Caco-2 (cell line): ENCODE results near the gene CYB561. TPM values are rescaled to one million over a fixed set of nuclear protein-coding genes. Genes with fewer than 3 reads are reported as not detected.
A peak's percentile ranks its signal among the peaks of the same experiment; 100 is the strongest.

Experiments
- BruUV-seq: library from RNA; stranded (reverse); fragments of 400-500 nt; replicated peaks from 2 replicates; lab custom pipeline; 2021; lab: Mats Ljungman, UMichigan
- CTCF ChIA-PET: fragments of 300-600 bp; sonication (Branson Sonifier 250); formaldehyde crosslinking; loops from one replicate; lab custom pipeline; 2022; ENCODE audit warnings: antibody characterized with exemption; lab: Charles Lee
- POLR2A ChIA-PET: fragments of 300-600 bp; sonication (Branson Sonifier 250); formaldehyde crosslinking; loops from one replicate; lab custom pipeline; 2022; ENCODE audit warnings: antibody characterized with exemption; lab: Charles Lee
- DNase-seq, 2 experiments: peaks; one replicate each; pipeline versions ENCODE4 v3.0.0 to v3.0.0-alpha.2; 2020 to 2022
- H3K27me3 ChIP-seq: replicated peaks from 2 replicates; pipeline ENCODE4 v1.6.0; 2011; ENCODE audit warnings: low read length; ENCODE audit not compliant: control insufficient read depth, insufficient read depth
- H3K36me3 ChIP-seq: 2 replicates; pipeline ENCODE4 v1.5.1; 2011; ENCODE audit warnings: low read length; ENCODE audit not compliant: control insufficient read depth, insufficient read depth
- H3K4me1 ChIP-seq: fragments of 250-450 bp; sonication (Bioruptor Pico); 2 replicates; pipeline ENCODE4 v1.5.1; 2020; ENCODE audit warnings: mild to moderate bottlenecking
- H3K4me3 ChIP-seq: 2 replicates; pipeline ENCODE4 v1.5.1; 2011; ENCODE audit warnings: low read depth, mild to moderate bottlenecking, control low read depth, low read length
- H3K9me3 ChIP-seq: fragments of 250-450 bp; sonication (Bioruptor Pico); 2 replicates; pipeline ENCODE4 v1.5.1; 2020; ENCODE audit warnings: mild to moderate bottlenecking, moderate library complexity
- H3K27ac Mint-ChIP-seq: one replicate; pipeline ENCODE4 v1.8.0; 2022; ENCODE audit warnings: mixed read lengths; ENCODE audit not compliant: unreplicated experiment
- H3K27me3 Mint-ChIP-seq: one replicate; pipeline ENCODE4 v1.8.0; 2022; ENCODE audit warnings: mixed read lengths; ENCODE audit not compliant: insufficient read depth, unreplicated experiment
- H3K36me3 Mint-ChIP-seq: one replicate; pipeline ENCODE4 v1.8.0; 2022; ENCODE audit warnings: mild to moderate bottlenecking, mixed read lengths; ENCODE audit not compliant: insufficient read depth, unreplicated experiment
- H3K4me1 Mint-ChIP-seq: one replicate; pipeline ENCODE4 v1.8.0; 2022; ENCODE audit warnings: low read depth, mixed read lengths; ENCODE audit not compliant: unreplicated experiment
- H3K4me3 Mint-ChIP-seq: one replicate; pipeline ENCODE4 v1.8.0; 2022; ENCODE audit warnings: mild to moderate bottlenecking, moderate library complexity, mixed read lengths; ENCODE audit not compliant: unreplicated experiment
- H3K9me3 Mint-ChIP-seq: one replicate; pipeline ENCODE4 v1.8.0; 2022; ENCODE audit warnings: mixed read lengths; ENCODE audit not compliant: unreplicated experiment
- intact Hi-C: fragments of 100-400 bp; cut with micrococcal nuclease; formaldehyde crosslinking; loops from one replicate; pipeline ENCODE4 v1.10.0; 2022; ENCODE audit not compliant: unreplicated experiment
- total RNA-seq: library from RNA; stranded (reverse); gene quantifications from 2 replicates; pipeline ENCODE4 v1.2.3, GENCODE V29; 2022
- TF ChIP-seq, protein P1 (sequence below), 2 experiments: fragments of 200-600 bp in 1 of 2; IDR thresholded peaks; 1 replicate in 1 of 2; 2 replicates in 1 of 2; pipeline versions ENCODE4 v1.5.1 to v1.8.0; 2011 to 2022; ENCODE audit warnings: antibody characterized with exemption in 1 of 2, control low read depth in 1 of 2, inconsistent platforms in 1 of 2, low read depth in 1 of 2, low read length in 1 of 2, mild to moderate bottlenecking in 1 of 2, moderate library complexity in 1 of 2; ENCODE audit not compliant: insufficient read depth in 1 of 2, severe bottlenecking in 1 of 2, unreplicated experiment in 1 of 2

Gene CYB561
- total RNA-seq, 1 experiment from 2014 or later = 46.3 TPM

DNA sequence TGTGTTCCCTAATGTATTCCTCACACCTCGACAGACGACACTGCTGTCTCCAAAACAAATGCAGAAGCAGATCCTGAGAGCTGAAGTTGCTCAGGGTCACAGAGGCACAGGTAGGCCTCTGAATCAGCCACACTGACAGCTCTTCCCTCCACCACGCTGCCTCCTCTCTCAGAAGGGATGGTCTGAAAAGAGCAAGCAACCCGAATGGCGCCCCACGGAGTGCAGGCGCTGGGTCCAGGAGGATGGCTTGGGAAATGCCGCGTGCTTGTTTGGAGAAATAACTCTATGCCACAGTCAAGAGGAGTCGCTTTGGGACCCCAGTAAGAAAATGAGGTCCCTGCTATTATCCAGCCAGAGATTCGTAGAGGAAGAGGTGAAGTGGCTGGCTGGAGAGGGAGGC is 15.9 kb downstream of the CYB561 start:
- no peak overlapping the region for H3K27ac Mint-ChIP-seq
- Histone ChIP-seq H3K4me1 (peaks cover 15% of the 10 kb centered on the region), H3K9me3 (no peaks in the 10 kb centered on the region), H3K4me3 (no peak overlapping the region), H3K27me3 (no peaks in the 10 kb centered on the region), H3K36me3 (peaks cover 1% of the 10 kb centered on the region; the same call in 1 of the 2 replicates)
- peaks cover 21% of the 10 kb centered on the region for H3K4me1 Mint-ChIP-seq
- intact Hi-C loops = no loop called here
- TF ChIP-seq, protein P1, sequence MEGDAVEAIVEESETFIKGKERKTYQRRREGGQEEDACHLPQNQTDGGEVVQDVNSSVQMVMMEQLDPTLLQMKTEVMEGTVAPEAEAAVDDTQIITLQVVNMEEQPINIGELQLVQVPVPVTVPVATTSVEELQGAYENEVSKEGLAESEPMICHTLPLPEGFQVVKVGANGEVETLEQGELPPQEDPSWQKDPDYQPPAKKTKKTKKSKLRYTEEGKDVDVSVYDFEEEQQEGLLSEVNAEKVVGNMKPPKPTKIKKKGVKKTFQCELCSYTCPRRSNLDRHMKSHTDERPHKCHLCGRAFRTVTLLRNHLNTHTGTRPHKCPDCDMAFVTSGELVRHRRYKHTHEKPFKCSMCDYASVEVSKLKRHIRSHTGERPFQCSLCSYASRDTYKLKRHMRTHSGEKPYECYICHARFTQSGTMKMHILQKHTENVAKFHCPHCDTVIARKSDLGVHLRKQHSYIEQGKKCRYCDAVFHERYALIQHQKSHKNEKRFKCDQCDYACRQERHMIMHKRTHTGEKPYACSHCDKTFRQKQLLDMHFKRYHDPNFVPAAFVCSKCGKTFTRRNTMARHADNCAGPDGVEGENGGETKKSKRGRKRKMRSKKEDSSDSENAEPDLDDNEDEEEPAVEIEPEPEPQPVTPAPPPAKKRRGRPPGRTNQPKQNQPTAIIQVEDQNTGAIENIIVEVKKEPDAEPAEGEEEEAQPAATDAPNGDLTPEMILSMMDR (IDR thresholded peaks at IDR 0.05; ENCODE audit: insufficient read depth in 1 of 2, low read depth in 1 of 2, low read length in 1 of 2, severe bottlenecking in 1 of 2, unreplicated experiment in 1 of 2) = no peak
- no peaks in the 10 kb centered on the region for H3K27me3 Mint-ChIP-seq
- peak in 1 of 2 experiments; percentile 22 for DNase-seq
- ChIA-PET POLR2A (no interaction called here), CTCF (interaction anchor here (0.7 kb wide), 1 partner anchor 252 kb away, joined by 3 read pairs; no protein-coding TSS in a partner anchor)
- no TSS peak for BruUV-seq
- H3K36me3 Mint-ChIP-seq = no peaks in the 10 kb centered on the region
- no peak overlapping the region for H3K4me3 Mint-ChIP-seq
- no peaks in the 10 kb centered on the region for H3K9me3 Mint-ChIP-seq

DNA sequence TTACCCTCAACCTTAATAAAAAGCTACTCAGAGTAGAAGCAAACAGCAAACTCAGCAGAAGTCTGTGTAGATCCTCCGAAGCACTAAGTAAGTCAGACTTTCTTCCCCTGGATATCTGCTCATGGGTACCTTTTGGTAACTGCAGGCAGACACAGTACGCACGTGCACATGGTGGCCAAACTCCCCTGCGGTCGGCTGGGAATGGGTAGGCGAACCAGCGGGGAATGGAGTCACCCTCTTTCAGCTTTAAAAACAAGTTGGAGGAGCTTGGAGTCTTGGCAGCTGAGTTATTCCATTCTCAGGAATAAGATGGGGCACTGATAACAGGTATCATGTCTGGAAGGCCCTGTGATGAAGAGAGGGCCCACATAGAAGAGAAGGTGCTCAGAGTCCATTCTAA is 16.3 kb downstream of the CYB561 start:
- H3K9me3 ChIP-seq = no peaks in the 10 kb centered on the region
- Mint-ChIP-seq H3K27me3 (no peaks in the 10 kb centered on the region), H3K4me3 (no peak overlapping the region), H3K36me3 (no peaks in the 10 kb centered on the region), H3K27ac (no peak overlapping the region), H3K9me3 (no peaks in the 10 kb centered on the region), H3K4me1 (peaks cover 21% of the 10 kb centered on the region)
- TF ChIP-seq, protein P1 (IDR thresholded peaks at IDR 0.05; ENCODE audit: insufficient read depth in 1 of 2, low read depth in 1 of 2, low read length in 1 of 2, severe bottlenecking in 1 of 2, unreplicated experiment in 1 of 2) = no peak
- H3K27me3 ChIP-seq = no peaks in the 10 kb centered on the region
- no TSS peak for BruUV-seq
- peak in 1 of 2 experiments; percentile 8 for DNase-seq
- ChIA-PET CTCF (interaction anchor here (0.7 to 1.7 kb wide), 2 partner anchors 182 to 253 kb away, joined by 3 read pairs; no protein-coding TSS in a partner anchor), POLR2A (no interaction called here)
- 0 out of 2 replicates have a peak, but pooled peaks cover 1% of the 10 kb centered on the region for H3K36me3 ChIP-seq
- no peak overlapping the region for H3K4me3 ChIP-seq
- H3K4me1 ChIP-seq = peaks cover 15% of the 10 kb centered on the region
- intact Hi-C loops = loop anchor here (10.0 kb wide), 1 partner anchor 265 kb away; no protein-coding TSS in a partner anchor

DNA sequence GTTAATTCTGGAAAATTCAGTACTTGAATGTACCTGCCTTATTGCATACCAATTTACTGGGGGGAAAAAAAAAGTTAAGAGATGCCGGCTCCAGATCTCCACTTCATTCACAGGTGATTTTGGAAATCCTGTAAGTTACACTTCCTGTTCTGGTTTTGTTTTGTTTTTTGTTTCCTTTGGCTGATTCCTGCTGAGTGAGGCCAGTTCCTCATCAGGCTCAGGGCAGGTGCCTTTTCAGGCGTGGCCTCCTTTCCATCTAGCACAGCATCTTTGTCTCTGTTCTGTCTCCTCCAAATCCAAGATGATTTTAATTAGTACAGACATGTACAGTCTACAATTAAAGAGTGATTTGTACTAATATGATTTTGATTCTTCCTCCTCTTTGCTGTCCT is 19.2 kb downstream of the CYB561 start:
- Mint-ChIP-seq H3K9me3 (no peaks in the 10 kb centered on the region), H3K27me3 (peaks cover 3% of the 10 kb centered on the region), H3K4me3 (no peak overlapping the region), H3K27ac (no peak overlapping the region), H3K4me1 (peaks cover 4% of the 10 kb centered on the region), H3K36me3 (no peaks in the 10 kb centered on the region)
- no TSS peak for BruUV-seq
- intact Hi-C loops = loop anchor here (10.0 kb wide), 1 partner anchor 268 kb away; no protein-coding TSS in a partner anchor
- POLR2A ChIA-PET = no interaction called here
- Histone ChIP-seq H3K4me1 (peaks cover 3% of the 10 kb centered on the region), H3K9me3 (no peaks in the 10 kb centered on the region), H3K27me3 (no peaks in the 10 kb centered on the region), H3K4me3 (no peak overlapping the region), H3K36me3 (no peaks in the 10 kb centered on the region)
- CTCF ChIA-PET = interaction anchor here (1.5 to 4.0 kb wide), 4 partner anchors 52 to 185 kb away, joined by 4 to 107 read pairs (median 34); partner anchors contain the start of gene ACE
- no peak for DNase-seq
- TF ChIP-seq, protein P1 (IDR thresholded peaks at IDR 0.05; ENCODE audit: insufficient read depth in 1 of 2, low read depth in 1 of 2, low read length in 1 of 2, severe bottlenecking in 1 of 2, unreplicated experiment in 1 of 2) = no peak
